DOHH2 (cell line): ENCODE data around the gene SYNGR1.

Experiments
- H3F3A ChIP-seq: fragments of 200-600 bp; sonication (generic), shearing (Covaris generic); 2 replicates; pipeline ENCODE4 v1.6.0; 2016; ENCODE audit warnings: antibody characterized with exemption, mild to moderate bottlenecking; ENCODE audit not compliant: control insufficient read depth, insufficient read depth
- H3K27ac ChIP-seq: fragments of 200-600 bp; sonication (generic); 2 replicates; pipeline ENCODE4 v1.5.1; 2014; ENCODE audit warnings: low read depth, mild to moderate bottlenecking, low read length, moderate library complexity
- H3K27me3 ChIP-seq: fragments of 200-600 bp; sonication (generic); 2 replicates; pipeline ENCODE4 v1.6.1; 2014; ENCODE audit warnings: mild to moderate bottlenecking, low read length, mixed read lengths; ENCODE audit not compliant: control insufficient read depth
- H3K36me3 ChIP-seq: fragments of 200-600 bp; sonication (generic); 2 replicates; pipeline ENCODE4 v1.6.1; 2014; ENCODE audit warnings: mild to moderate bottlenecking, low read length, moderate library complexity, mixed read lengths; ENCODE audit not compliant: control insufficient read depth
- H3K4me1 ChIP-seq: fragments of 200-600 bp; sonication (generic); 2 replicates; pipeline ENCODE4 v1.6.1; 2014; ENCODE audit warnings: mild to moderate bottlenecking, low read length, mixed read lengths; ENCODE audit not compliant: control insufficient read depth
- H3K4me2 ChIP-seq: fragments of 200-600 bp; sonication (generic); 2 replicates; pipeline ENCODE4 v1.6.0; 2014; ENCODE audit warnings: mild to moderate bottlenecking, low read length, moderate library complexity
- H3K4me3 ChIP-seq: fragments of 200-600 bp; sonication (generic); 2 replicates; pipeline ENCODE4 v1.5.1; 2014; ENCODE audit warnings: mild to moderate bottlenecking, low read length, mixed read lengths
- H3K79me2 ChIP-seq: fragments of 200-600 bp; sonication (generic); 2 replicates; pipeline ENCODE4 v1.6.1; 2014; ENCODE audit warnings: mild to moderate bottlenecking, low read length, mixed read lengths; ENCODE audit not compliant: control insufficient read depth
- H3K9me2 ChIP-seq: fragments of 200-600 bp; sonication (generic); replicated peaks from 2 replicates; pipeline ENCODE4 v1.6.1; 2014; ENCODE audit warnings: mild to moderate bottlenecking, low read length, mixed read lengths; ENCODE audit not compliant: control insufficient read depth
- H3K9me3 ChIP-seq: fragments of 200-600 bp; sonication (generic); 2 replicates; pipeline ENCODE4 v1.6.1; 2014; ENCODE audit warnings: antibody characterized with exemption, low read length, mixed read lengths; ENCODE audit not compliant: control insufficient read depth, insufficient read depth
- H4K20me1 ChIP-seq: fragments of 200-600 bp; sonication (generic); 2 replicates; pipeline ENCODE4 v1.6.0; 2014; ENCODE audit warnings: low read depth, mild to moderate bottlenecking, antibody characterized with exemption, low read length, moderate library complexity; ENCODE audit not compliant: control insufficient read depth, insufficient read depth
- CTCF ChIP-seq: fragments of 200-600 bp; sonication (generic); IDR thresholded peaks from one replicate; pipeline ENCODE4 v1.5.1; 2014; ENCODE audit warnings: antibody characterized with exemption, mild to moderate bottlenecking, low read depth, low read length; ENCODE audit not compliant: poor library complexity, severe bottlenecking
- EZH2phosphoT487 ChIP-seq: fragments of 200-600 bp; sonication (generic); IDR thresholded peaks from 2 replicates; pipeline ENCODE4 v1.6.1; 2017; ENCODE audit warnings: borderline replicate concordance, mild to moderate bottlenecking, antibody characterized with exemption, low read length, moderate library complexity, mixed read lengths

Gene SYNGR1

GRCh38 chr22:39395936-39396796, 46.4 kb downstream of the SYNGR1 start:
- Histone ChIP-seq H3K36me3 (peaks cover 8% of the 10 kb centered on the region), H3K4me2 (no peak overlapping the region), H3K27me3 (no peaks in the 10 kb centered on the region), H3K9me3 (no peaks in the 10 kb centered on the region), H3K79me2 (peaks cover 16% of the 10 kb centered on the region), H3F3A (no peaks in the 10 kb centered on the region), H3K4me1 (peaks cover 14% of the 10 kb centered on the region), H4K20me1 (no peaks in the 10 kb centered on the region), H3K9me2 (no peaks in the 10 kb centered on the region), H3K4me3 (no peak overlapping the region), H3K27ac (no peak overlapping the region)
- TF ChIP-seq CTCF = no peak
- TF ChIP-seq EZH2phosphoT487 = no peak

DNA sequence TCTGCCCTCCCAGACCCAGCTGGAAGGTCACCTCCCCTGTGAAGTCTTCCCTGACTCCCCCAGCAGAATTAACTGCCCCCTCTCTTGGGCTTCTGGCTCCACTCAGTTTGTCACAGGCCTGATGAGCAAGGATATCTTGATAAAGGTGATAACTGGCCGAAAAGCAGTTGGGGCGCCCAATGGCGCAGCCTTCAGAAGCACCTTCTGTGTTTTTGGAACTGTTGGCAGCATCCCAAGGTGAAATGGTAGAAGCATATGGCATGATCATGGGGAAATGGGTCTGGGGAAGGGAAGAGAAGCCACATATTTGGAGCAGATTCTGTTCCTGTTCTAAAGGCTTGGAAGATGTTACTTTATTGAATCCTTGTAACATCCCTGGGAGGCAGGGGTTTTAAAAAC, 47.0 kb downstream of the SYNGR1 start:
- Histone ChIP-seq H3K36me3 (peaks cover 13% of the 10 kb centered on the region), H3K9me3 (no peaks in the 10 kb centered on the region), H3K4me3 (no peak overlapping the region), H3K9me2 (no peaks in the 10 kb centered on the region), H3K27me3 (no peaks in the 10 kb centered on the region), H3F3A (no peaks in the 10 kb centered on the region), H4K20me1 (no peaks in the 10 kb centered on the region), H3K4me2 (no peak overlapping the region), H3K4me1 (peaks cover 18% of the 10 kb centered on the region), H3K79me2 (peaks cover 22% of the 10 kb centered on the region), H3K27ac (no peak overlapping the region)
- TF ChIP-seq EZH2phosphoT487 (no peak), CTCF (no peak)

- H3F3A ChIP-seq = no peaks in the 10 kb centered on the region
- no peak overlapping the region for H3K27ac ChIP-seq
- no peaks in the 10 kb centered on the region for H4K20me1 ChIP-seq
- H3K4me1 ChIP-seq = peaks cover 18% of the 10 kb centered on the region
- peaks cover 39% of the 10 kb centered on the region for H3K36me3 ChIP-seq
- no peaks in the 10 kb centered on the region for H3K27me3 ChIP-seq
- no peaks in the 10 kb centered on the region for H3K9me3 ChIP-seq
- no peaks in the 10 kb centered on the region for H3K9me2 ChIP-seq
- TF ChIP-seq EZH2phosphoT487 = no peak
- no peak for TF ChIP-seq CTCF
- peaks cover 61% of the 10 kb centered on the region for H3K79me2 ChIP-seq
- no peak overlapping the region for H3K4me3 ChIP-seq
- H3K4me2 ChIP-seq = peak overlapping the region; percentile 100
Measured at GRCh38 chr22:39401301-39401631, 51.5 kb downstream of the SYNGR1 start.
